BLaER1 treated with 17β-estradiol and CSF1 and Interleukin-3, amounts not matched to agents 10 nM and 100 nM (cell line): ENCODE results near the gene BUD13.

Experiments
- H3K27ac ChIP-seq, 11 experiments: shearing (Covaris generic); formaldehyde crosslinking; 2 replicates each; pipeline ENCODE4 v1.8.1; 2022
- H3K27me3 ChIP-seq, 11 experiments: shearing (Covaris generic); formaldehyde crosslinking; 2 replicates each; pipeline ENCODE4 v1.8.1; 2022
- H3K36me3 ChIP-seq, 11 experiments: shearing (Covaris generic); formaldehyde crosslinking; 2 replicates each; pipeline ENCODE4 v1.8.1; 2022
- H3K4me1 ChIP-seq, 10 experiments: shearing (Covaris generic); formaldehyde crosslinking; 2 replicates each; pipeline ENCODE4 v1.8.1; 2022
- H3K4me2 ChIP-seq, 11 experiments: shearing (Covaris generic); formaldehyde crosslinking; 2 replicates each; pipeline ENCODE4 v1.8.1; 2022
- H3K4me3 ChIP-seq, 10 experiments: shearing (Covaris generic); formaldehyde crosslinking; 2 replicates each; pipeline ENCODE4 v1.8.1; 2022
- H3K9ac ChIP-seq, 11 experiments: shearing (Covaris generic); formaldehyde crosslinking; 2 replicates each; pipeline ENCODE4 v1.8.1; 2022
- H3K9me3 ChIP-seq, 11 experiments: shearing (Covaris generic); formaldehyde crosslinking; replicated peaks in 1 of 11; 2 replicates each; pipeline ENCODE4 v1.8.1; 2022
- H4K20me1 ChIP-seq, 11 experiments: shearing (Covaris generic); formaldehyde crosslinking; 2 replicates each; pipeline ENCODE4 v1.8.1; 2022
- Cebpa-rat ChIP-seq, 11 experiments: shearing (Covaris generic); IDR thresholded peaks; 2 replicates each; pipeline ENCODE4 v1.8.1; 2022

The BUD13 gene

GRCh38 chr11:116730601-116731000 lies 42.2 kb downstream of the BUD13 start:
- no peaks in the 10 kb centered on the region for H3K27me3 ChIP-seq
- no peak overlapping the region for H3K9ac ChIP-seq
- H3K27ac ChIP-seq = no peak overlapping the region
- H3K4me1 ChIP-seq = peaks cover 0 to 17% (median 7%) of the 10 kb centered on the region in 10 experiments; a peak in 9 of 20 replicates
- no peak overlapping the region for H3K4me3 ChIP-seq
- H3K9me3 ChIP-seq = no peaks in the 10 kb centered on the region
- no peaks in the 10 kb centered on the region for H3K36me3 ChIP-seq
- no peak for TF ChIP-seq Cebpa-rat (IDR thresholded peaks at IDR 0.05)
- no peak overlapping the region for H3K4me2 ChIP-seq
- H4K20me1 ChIP-seq = peaks cover 0 to 7% (median 0%) of the 10 kb centered on the region in 11 experiments; a peak in 2 of 22 replicates

DNA sequence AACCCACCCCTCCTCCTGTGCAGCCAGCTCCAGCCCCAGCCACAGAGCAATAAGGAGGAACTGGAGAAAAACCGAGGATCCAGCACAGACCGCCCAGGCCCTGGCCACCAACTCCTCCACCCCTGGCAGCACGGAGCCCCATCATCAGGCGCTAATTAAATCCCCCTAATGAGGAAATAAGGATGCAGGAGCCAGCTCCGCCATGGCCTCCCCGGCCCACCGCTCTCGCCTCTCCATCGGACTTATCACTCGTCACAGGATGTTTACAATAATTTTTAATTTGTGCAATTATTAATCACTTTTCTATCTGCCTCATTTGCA lies 42.6 kb downstream of the BUD13 start:
- Histone ChIP-seq H3K27ac (no peak overlapping the region), H3K4me1 (peaks cover 0 to 17% (median 7%) of the 10 kb centered on the region in 10 experiments; a peak in 9 of 20 replicates), H3K4me2 (no peak overlapping the region), H3K9ac (no peak overlapping the region), H3K27me3 (no peaks in the 10 kb centered on the region), H4K20me1 (peaks cover 0 to 7% (median 0%) of the 10 kb centered on the region in 11 experiments; a peak in 2 of 22 replicates), H3K4me3 (no peak overlapping the region), H3K36me3 (no peaks in the 10 kb centered on the region), H3K9me3 (no peaks in the 10 kb centered on the region)
- no peak for TF ChIP-seq Cebpa-rat (IDR thresholded peaks at IDR 0.05)

DNA sequence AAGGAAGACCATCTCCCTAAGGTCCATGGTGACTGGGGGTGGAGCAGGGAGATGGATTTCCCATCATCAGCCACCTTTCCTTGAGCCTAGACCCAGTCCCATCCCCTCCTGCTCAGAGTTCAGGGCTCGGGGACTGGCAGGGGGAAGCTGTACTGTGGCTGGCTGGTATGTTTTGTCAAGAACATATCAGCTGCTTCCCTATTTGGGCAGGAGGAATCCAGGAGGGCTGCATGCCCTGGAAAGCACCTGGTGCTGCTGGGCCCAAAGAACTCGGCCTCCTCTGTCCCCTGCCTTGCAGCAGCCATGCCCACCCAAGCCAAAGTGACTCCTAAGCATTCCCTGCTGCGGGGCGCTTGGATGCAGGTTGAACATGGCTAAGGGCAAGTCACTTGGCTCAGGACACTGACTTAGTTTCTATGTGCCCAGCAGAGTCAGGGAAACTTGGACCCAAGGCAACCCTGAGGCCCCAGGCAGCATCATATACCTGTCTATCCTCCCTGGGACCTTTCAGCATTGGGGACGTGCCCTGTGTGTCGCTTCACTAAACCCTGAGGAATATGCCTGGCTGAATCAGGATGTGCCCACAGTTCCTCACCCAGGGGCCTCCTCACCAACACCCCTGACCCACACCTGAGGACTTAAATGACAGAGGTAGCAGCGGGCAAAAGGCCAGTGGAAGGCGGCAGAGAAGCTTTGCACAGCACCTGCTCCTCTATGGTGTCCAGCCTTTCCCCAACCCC lies 43.1 kb downstream of the BUD13 start:
- Histone ChIP-seq H3K36me3 (no peaks in the 10 kb centered on the region), H3K9me3 (no peaks in the 10 kb centered on the region), H3K27ac (no peak overlapping the region), H3K9ac (no peak overlapping the region), H3K4me2 (no peak overlapping the region), H3K4me3 (no peak overlapping the region), H4K20me1 (peaks cover 0 to 7% (median 0%) of the 10 kb centered on the region in 11 experiments; a peak in 2 of 22 replicates), H3K4me1 (peaks cover 0 to 17% (median 7%) of the 10 kb centered on the region in 10 experiments; a peak in 9 of 20 replicates), H3K27me3 (no peaks in the 10 kb centered on the region)
- no peak for TF ChIP-seq Cebpa-rat (IDR thresholded peaks at IDR 0.05)

- Histone ChIP-seq H3K27ac (no peak overlapping the region), H3K9ac (no peak overlapping the region), H3K4me1 (peaks cover 0 to 3% (median 1%) of the 10 kb centered on the region in 10 experiments; a peak in 5 of 20 replicates), H3K27me3 (no peaks in the 10 kb centered on the region), H3K4me2 (no peak overlapping the region), H3K4me3 (no peak overlapping the region), H3K9me3 (no peaks in the 10 kb centered on the region), H3K36me3 (no peaks in the 10 kb centered on the region), H4K20me1 (peaks cover 0 to 7% (median 0%) of the 10 kb centered on the region in 11 experiments; a peak in 2 of 22 replicates)
- TF ChIP-seq Cebpa-rat (IDR thresholded peaks at IDR 0.05) = no peak
These were observed 44.8 kb downstream of the BUD13 start for GRCh38 chr11:116727990-116728389.

- no peak overlapping the region for H3K27ac ChIP-seq
- no peak for TF ChIP-seq Cebpa-rat (IDR thresholded peaks at IDR 0.05)
- H3K9ac ChIP-seq = no peak overlapping the region
These were observed 47.2 kb downstream of the BUD13 start for GRCh38 chr11:116725434-116726221.

GRCh38 chr11:116724813-116725212 lies 48.0 kb downstream of the BUD13 start:
- no peak for TF ChIP-seq Cebpa-rat (IDR thresholded peaks at IDR 0.05)
- no peak overlapping the region for H3K4me3 ChIP-seq
- no peak overlapping the region for H3K27ac ChIP-seq
- H3K27me3 ChIP-seq = no peaks in the 10 kb centered on the region
- no peaks in the 10 kb centered on the region; a peak in 2 of 22 replicates for H4K20me1 ChIP-seq
- no peak overlapping the region for H3K4me2 ChIP-seq
- no peaks in the 10 kb centered on the region for H3K9me3 ChIP-seq
- H3K9ac ChIP-seq = no peak overlapping the region
- no peaks in the 10 kb centered on the region for H3K4me1 ChIP-seq
- H3K36me3 ChIP-seq = no peaks in the 10 kb centered on the region

More at GRCh38 chr11:116725434-116726221, 47.2 kb downstream of the BUD13 start:
- Histone ChIP-seq H3K27me3 (no peaks in the 10 kb centered on the region), H3K4me1 (no peaks in the 10 kb centered on the region), H3K4me2 (no peak overlapping the region), H3K9me3 (no peaks in the 10 kb centered on the region), H3K4me3 (no peak overlapping the region), H4K20me1 (no peaks in the 10 kb centered on the region; a peak in 1 of 22 replicates), H3K36me3 (no peaks in the 10 kb centered on the region)

GRCh38 chr11:116723511-116723910 lies 49.3 kb downstream of the BUD13 start:
- no peaks in the 10 kb centered on the region for H3K36me3 ChIP-seq
- no peaks in the 10 kb centered on the region for H3K27me3 ChIP-seq
- H3K4me3 ChIP-seq = no peak overlapping the region
- no peaks in the 10 kb centered on the region for H3K4me1 ChIP-seq
- H3K4me2 ChIP-seq = no peak overlapping the region
- no peak for TF ChIP-seq Cebpa-rat (IDR thresholded peaks at IDR 0.05)
- no peaks in the 10 kb centered on the region; a peak in 1 of 22 replicates for H4K20me1 ChIP-seq
- H3K9me3 ChIP-seq = no peaks in the 10 kb centered on the region
- no peak overlapping the region for H3K27ac ChIP-seq
- no peak overlapping the region for H3K9ac ChIP-seq

- H3K27ac ChIP-seq = no peak overlapping the region
- H3K9ac ChIP-seq = no peak overlapping the region
- no peaks in the 10 kb centered on the region for H3K4me1 ChIP-seq
- no peaks in the 10 kb centered on the region; a peak in 1 of 22 replicates for H4K20me1 ChIP-seq
- H3K4me3 ChIP-seq = no peak overlapping the region
- no peaks in the 10 kb centered on the region for H3K27me3 ChIP-seq
- no peaks in the 10 kb centered on the region for H3K9me3 ChIP-seq
- no peak overlapping the region for H3K4me2 ChIP-seq
- H3K36me3 ChIP-seq = no peaks in the 10 kb centered on the region
- TF ChIP-seq Cebpa-rat (IDR thresholded peaks at IDR 0.05) = no peak
These were observed 50.8 kb downstream of the BUD13 start for GRCh38 chr11:116721988-116722387.

- Histone ChIP-seq H3K9me3 (no peaks in the 10 kb centered on the region), H3K4me3 (no peak overlapping the region), H3K4me2 (no peak overlapping the region), H3K36me3 (no peaks in the 10 kb centered on the region), H3K27ac (no peak overlapping the region), H4K20me1 (no peaks in the 10 kb centered on the region; a peak in 1 of 22 replicates), H3K9ac (no peak overlapping the region), H3K27me3 (no peaks in the 10 kb centered on the region), H3K4me1 (no peaks in the 10 kb centered on the region)
- TF ChIP-seq Cebpa-rat (IDR thresholded peaks at IDR 0.05) = no peak
These were observed 51.9 kb downstream of the BUD13 start for GRCh38 chr11:116720895-116721294.
